OCI-LY7 (cell line): ENCODE results near the gene PTTG1.

Experiments used
- EZH2phosphoT487 ChIP-seq: fragments of 200-600 bp; sonication (generic); IDR thresholded peaks from 2 replicates; pipeline ENCODE4 v1.6.1; 2018; ENCODE audit warnings: low read depth, borderline replicate concordance, mild to moderate bottlenecking, mixed run types, antibody characterized with exemption, low read length, moderate library complexity, mixed read lengths
- TF ChIP-seq, protein P1 (sequence below): fragments of 200-600 bp; sonication (generic); conservative IDR thresholded peaks from 2 replicates; pipeline ENCODE4 v1.5.1; 2014; ENCODE audit warnings: mild to moderate bottlenecking, antibody characterized with exemption, low read length, moderate library complexity, mixed read lengths

GRCh38 chr5:160472482-160472881 lies 50.8 kb downstream of the PTTG1 start:
- TF ChIP-seq, protein P1, sequence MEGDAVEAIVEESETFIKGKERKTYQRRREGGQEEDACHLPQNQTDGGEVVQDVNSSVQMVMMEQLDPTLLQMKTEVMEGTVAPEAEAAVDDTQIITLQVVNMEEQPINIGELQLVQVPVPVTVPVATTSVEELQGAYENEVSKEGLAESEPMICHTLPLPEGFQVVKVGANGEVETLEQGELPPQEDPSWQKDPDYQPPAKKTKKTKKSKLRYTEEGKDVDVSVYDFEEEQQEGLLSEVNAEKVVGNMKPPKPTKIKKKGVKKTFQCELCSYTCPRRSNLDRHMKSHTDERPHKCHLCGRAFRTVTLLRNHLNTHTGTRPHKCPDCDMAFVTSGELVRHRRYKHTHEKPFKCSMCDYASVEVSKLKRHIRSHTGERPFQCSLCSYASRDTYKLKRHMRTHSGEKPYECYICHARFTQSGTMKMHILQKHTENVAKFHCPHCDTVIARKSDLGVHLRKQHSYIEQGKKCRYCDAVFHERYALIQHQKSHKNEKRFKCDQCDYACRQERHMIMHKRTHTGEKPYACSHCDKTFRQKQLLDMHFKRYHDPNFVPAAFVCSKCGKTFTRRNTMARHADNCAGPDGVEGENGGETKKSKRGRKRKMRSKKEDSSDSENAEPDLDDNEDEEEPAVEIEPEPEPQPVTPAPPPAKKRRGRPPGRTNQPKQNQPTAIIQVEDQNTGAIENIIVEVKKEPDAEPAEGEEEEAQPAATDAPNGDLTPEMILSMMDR = no peak
- no peak for TF ChIP-seq EZH2phosphoT487
